ENCODE data around the gene CYP11A1.

The CYP11A1 gene

GRCh38 chr15:74406992-74407705 lies 39.7 kb upstream of the CYP11A1 start:
- TF ChIP-seq EZH2phosphoT487 (IDR thresholded peaks at IDR 0.05; ENCODE audit: low read length) (no peak), CTCF (IDR thresholded peaks at IDR 0.05; ENCODE audit: low read length) (no peak), EZH2 (optimal IDR thresholded peaks at IDR 0.05; ENCODE audit: low read depth, low read length) (no peak)
- no peak overlapping the region for H3K4me2 ChIP-seq (ENCODE audit: low read depth, low read length)
- H3K4me1 ChIP-seq (ENCODE audit: low read length) = peaks cover 17% of the 10 kb centered on the region
- H3K9me2 ChIP-seq (replicated peaks; ENCODE audit: insufficient read depth, low read length) = no peaks in the 10 kb centered on the region
- DNase-seq = no peak
- H3F3A ChIP-seq (ENCODE audit: insufficient read depth, low read length) = peaks cover 13% of the 10 kb centered on the region
- no peak overlapping the region for H3K9ac ChIP-seq (ENCODE audit: low read length)
- no peaks in the 10 kb centered on the region for H3K9me3 ChIP-seq (replicated peaks; ENCODE audit: insufficient read depth, low read length)
- H3K36me3 ChIP-seq (replicated peaks; ENCODE audit: insufficient read depth, low read length) = no peaks in the 10 kb centered on the region
- H3K4me3 ChIP-seq (ENCODE audit: low read length) = no peak overlapping the region
- H2AFZ ChIP-seq (ENCODE audit: low read length) = no peak overlapping the region
- no peaks in the 10 kb centered on the region for H3K79me2 ChIP-seq (ENCODE audit: low read length)
- no peaks in the 10 kb centered on the region for H3K27me3 ChIP-seq (replicated peaks; ENCODE audit: insufficient read depth, low read length)
- H3K27ac ChIP-seq (ENCODE audit: low read length) = no peak overlapping the region
- H4K20me1 ChIP-seq (ENCODE audit: insufficient read depth, low read length) = no peaks in the 10 kb centered on the region

DNA sequence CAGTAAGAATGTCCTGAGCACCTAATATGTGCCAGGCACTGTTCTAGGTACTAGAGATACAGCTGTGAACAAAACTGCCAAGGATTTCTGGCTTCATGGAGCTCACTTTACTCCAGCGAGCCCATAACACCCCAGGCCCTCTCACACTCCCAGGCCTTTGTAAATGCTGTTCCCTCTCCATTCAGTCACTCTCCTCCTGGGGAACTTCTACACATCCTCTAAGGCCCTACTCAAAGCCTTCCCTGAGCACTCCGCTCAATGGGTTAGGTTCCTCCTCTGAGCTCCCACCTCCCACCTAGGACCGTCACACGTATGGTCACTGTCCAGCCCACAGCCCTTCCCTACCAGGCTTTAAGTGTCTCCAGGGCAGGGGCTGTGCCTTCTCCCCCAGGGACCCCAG lies 39.1 kb upstream of the CYP11A1 start:
- Histone ChIP-seq H3F3A (ENCODE audit: insufficient read depth, low read length) (peaks cover 18% of the 10 kb centered on the region), H3K9ac (ENCODE audit: low read length) (no peak overlapping the region), H3K9me3 (replicated peaks; ENCODE audit: insufficient read depth, low read length) (no peaks in the 10 kb centered on the region), H4K20me1 (ENCODE audit: insufficient read depth, low read length) (no peaks in the 10 kb centered on the region), H3K27ac (ENCODE audit: low read length) (no peak overlapping the region), H3K27me3 (replicated peaks; ENCODE audit: insufficient read depth, low read length) (no peaks in the 10 kb centered on the region), H3K9me2 (replicated peaks; ENCODE audit: insufficient read depth, low read length) (no peaks in the 10 kb centered on the region), H3K4me3 (ENCODE audit: low read length) (no peak overlapping the region), H3K79me2 (ENCODE audit: low read length) (no peaks in the 10 kb centered on the region), H3K4me2 (ENCODE audit: low read depth, low read length) (no peak overlapping the region), H2AFZ (ENCODE audit: low read length) (no peak overlapping the region), H3K4me1 (ENCODE audit: low read length) (peaks cover 24% of the 10 kb centered on the region), H3K36me3 (replicated peaks; ENCODE audit: insufficient read depth, low read length) (no peaks in the 10 kb centered on the region)
- TF ChIP-seq EZH2phosphoT487 (IDR thresholded peaks at IDR 0.05; ENCODE audit: low read length) (no peak), CTCF (IDR thresholded peaks at IDR 0.05; ENCODE audit: low read length) (no peak), EZH2 (optimal IDR thresholded peaks at IDR 0.05; ENCODE audit: low read depth, low read length) (no peak)
- no peak for DNase-seq

DNA sequence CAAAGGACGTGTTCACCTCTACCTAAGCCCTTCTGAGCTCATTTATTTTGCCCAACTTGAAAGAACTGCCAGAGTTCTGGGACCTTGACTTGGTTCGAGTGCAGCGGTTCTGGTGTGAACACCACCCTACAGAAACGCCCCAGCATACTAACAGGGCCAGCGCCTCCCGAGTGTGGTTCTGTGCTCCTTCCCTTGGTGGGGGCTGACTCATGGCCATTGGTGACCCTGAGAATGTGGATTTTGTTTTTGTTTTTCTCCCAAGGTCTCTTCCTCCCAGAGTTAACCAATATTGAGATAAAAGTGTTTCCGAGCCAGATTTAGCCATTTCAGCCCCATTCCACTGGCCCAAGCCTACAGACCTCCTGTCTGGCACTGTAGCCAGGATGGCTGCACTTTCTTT lies 38.4 kb upstream of the CYP11A1 start:
- Histone ChIP-seq H3K4me3 (ENCODE audit: low read length) (no peak overlapping the region), H3K9me2 (replicated peaks; ENCODE audit: insufficient read depth, low read length) (no peaks in the 10 kb centered on the region), H3K79me2 (ENCODE audit: low read length) (no peaks in the 10 kb centered on the region), H3K4me1 (ENCODE audit: low read length) (peaks cover 30% of the 10 kb centered on the region), H3K4me2 (ENCODE audit: low read depth, low read length) (no peak overlapping the region), H4K20me1 (ENCODE audit: insufficient read depth, low read length) (no peaks in the 10 kb centered on the region), H3K9me3 (replicated peaks; ENCODE audit: insufficient read depth, low read length) (no peaks in the 10 kb centered on the region), H3K27me3 (replicated peaks; ENCODE audit: insufficient read depth, low read length) (no peaks in the 10 kb centered on the region), H2AFZ (ENCODE audit: low read length) (no peak overlapping the region), H3K36me3 (replicated peaks; ENCODE audit: insufficient read depth, low read length) (no peaks in the 10 kb centered on the region), H3K9ac (ENCODE audit: low read length) (no peak overlapping the region), H3K27ac (ENCODE audit: low read length) (no peak overlapping the region), H3F3A (ENCODE audit: insufficient read depth, low read length) (peaks cover 25% of the 10 kb centered on the region)
- no peak for DNase-seq
- TF ChIP-seq EZH2 (optimal IDR thresholded peaks at IDR 0.05; ENCODE audit: low read depth, low read length) (no peak), EZH2phosphoT487 (IDR thresholded peaks at IDR 0.05; ENCODE audit: low read length) (no peak), CTCF (IDR thresholded peaks at IDR 0.05; ENCODE audit: low read length) (no peak)

All from MM.1S (cell line).